Astrocyte of the cerebellum (primary cell): ENCODE results near the gene PIK3CB.
"Not testable (repeated sequence)": the region's sequence is repeated elsewhere in the genome, so short reads cannot be mapped to it uniquely, and the experiment has no call there.

Source experiments
- DNase-seq: peaks from one replicate; pipeline ENCODE4 v3.0.0-alpha.2; 2011; ENCODE audit warnings: low read depth
- H3K4me3 ChIP-seq: 2 replicates; pipeline ENCODE4 v1.5.1; 2011; ENCODE audit warnings: mild to moderate bottlenecking, low read depth, low read length, moderate library complexity
- CTCF ChIP-seq: IDR thresholded peaks from 2 replicates; pipeline ENCODE4 v1.5.1; 2012; ENCODE audit warnings: low read length, low read depth, moderate library complexity, mild to moderate bottlenecking; ENCODE audit errors: missing control alignments
- in situ Hi-C: cut with HindIII; loops from 2 replicates; pipeline ENCODE4 v1.10.0; 2017; ENCODE audit warnings: low sequenced_read_pairs

Gene PIK3CB

GRCh38 chr3:138620431-138620830 lies 214.3 kb downstream of the PIK3CB start:
- in situ Hi-C loops = no loop called here
- no peak for DNase-seq
- H3K4me3 ChIP-seq = no peak overlapping the region
- TF ChIP-seq CTCF = no peak

- in situ Hi-C loops = no loop called here
- H3K4me3 ChIP-seq = no peak overlapping the region
Measured at GRCh38 chr3:138615462-138615861, 219.3 kb downstream of the PIK3CB start.

GRCh38 chr3:138609898-138610266 lies 224.8 kb downstream of the PIK3CB start:
- DNase-seq = no peak
- in situ Hi-C loops = no loop called here
- no peak for TF ChIP-seq CTCF
- H3K4me3 ChIP-seq = peak overlapping the region; percentile 50

More at GRCh38 chr3:138615462-138615861, 219.3 kb downstream of the PIK3CB start:
- DNase-seq = no peak
- TF ChIP-seq CTCF = no peak

GRCh38 chr3:138608322-138609135 lies 226.2 kb downstream of the PIK3CB start, which contains the start of gene FAIM:
Gene FAIM (plus strand): TSS chr3:138608771. CDS start chr3:138619727, 10,956 bp downstream.
- H3K4me3 ChIP-seq = peak within 1 kb of the TSS; percentile 50
- in situ Hi-C loops = no loop called here
- peak; percentile 9 for DNase-seq
- TF ChIP-seq CTCF = no peak

GRCh38 chr3:138604106-138604595 lies 230.6 kb downstream of the PIK3CB start:
- H3K4me3 ChIP-seq, in situ Hi-C loops, DNase-seq: not testable (repeated sequence)
